ENCODE results near the gene ZBTB42.

ZBTB42 gene

DNA sequence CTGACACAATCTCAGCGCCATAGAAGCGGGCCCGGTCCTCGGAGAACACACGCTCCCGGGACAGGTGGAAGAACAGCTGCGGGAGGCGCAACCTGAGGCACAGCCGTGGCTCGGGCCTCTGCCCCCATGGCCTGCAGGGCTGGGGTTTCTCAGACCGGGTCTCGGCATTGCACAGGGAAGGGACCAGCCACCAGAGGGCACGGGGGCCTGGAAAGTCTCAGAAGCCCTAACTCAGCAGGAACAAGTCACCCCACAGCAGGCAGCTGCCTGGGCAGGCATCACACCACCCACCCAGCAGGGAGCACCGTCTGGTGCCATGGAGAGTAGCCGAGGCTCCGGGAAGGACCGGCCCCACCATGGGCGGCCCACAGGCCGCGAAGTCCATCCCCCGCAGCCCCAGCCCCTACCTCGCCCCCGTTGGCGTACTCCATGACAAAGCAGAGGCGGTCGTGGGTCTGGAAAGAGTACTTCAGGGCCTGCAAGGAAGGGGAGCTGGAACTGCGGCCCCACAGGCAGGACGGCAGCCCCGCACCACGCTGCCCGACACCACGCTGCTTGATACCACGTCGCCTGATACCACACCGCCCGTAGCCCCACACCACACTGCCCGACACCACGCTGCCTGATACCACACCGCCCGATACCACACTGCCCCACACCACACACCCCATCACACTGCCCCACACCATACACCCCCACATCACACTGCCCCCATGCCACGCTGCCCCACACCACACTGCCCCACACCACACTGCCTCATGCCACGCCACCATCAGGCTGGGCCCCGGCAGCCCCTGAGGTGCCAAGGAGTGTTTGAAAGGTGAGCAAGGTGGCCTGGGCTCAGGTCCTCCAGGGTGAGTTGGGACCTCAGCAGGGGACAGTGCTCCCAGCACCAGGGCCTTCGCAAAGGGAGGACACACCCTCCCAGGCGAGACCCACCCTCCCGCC, 27.1 kb upstream of the ZBTB42 start:
- in situ Hi-C loops (cut with HindIII; ENCODE audit: low sequenced_read_pairs): loop anchor here (10.0 kb wide), 1 partner anchor 51 kb away; no protein-coding TSS in a partner anchor
- DNase-seq (ENCODE audit: low read depth): no peak
- no peak overlapping the region for H3K4me3 ChIP-seq (ENCODE audit: low read depth, low read length)
- TF ChIP-seq CTCF (IDR thresholded peaks at IDR 0.05; ENCODE audit: low read depth, low read length, missing control alignments): no peak

DNA sequence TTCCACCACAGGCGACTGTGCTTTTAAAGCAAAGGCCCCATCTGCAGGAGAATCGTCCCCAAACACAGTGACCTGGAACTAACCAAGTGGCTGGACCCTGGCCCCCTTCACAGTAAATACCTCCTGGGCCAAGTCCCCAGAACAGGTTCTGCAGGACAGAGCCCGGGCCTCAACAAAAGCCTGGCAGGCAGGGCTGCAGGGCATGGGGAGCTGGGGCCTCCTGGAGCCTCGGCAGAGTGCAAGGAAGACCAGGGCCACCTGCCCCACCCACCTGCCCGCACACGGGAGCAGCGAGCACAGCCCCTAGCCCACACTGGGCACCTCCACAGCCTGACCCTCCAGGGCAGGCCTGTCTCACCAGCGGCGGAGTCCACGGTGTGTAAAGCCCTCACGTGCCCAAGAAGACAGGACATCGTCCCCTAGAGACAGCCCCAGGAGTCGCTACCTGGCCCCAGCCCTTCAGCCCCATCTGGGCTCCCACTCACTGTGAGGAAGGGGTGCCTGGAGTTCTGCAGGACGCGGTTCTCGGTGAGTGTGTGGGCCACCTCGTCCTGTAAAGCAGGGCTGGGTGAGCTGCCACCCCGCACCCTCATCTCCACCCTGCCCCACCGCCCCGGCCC, 26.3 kb upstream of the ZBTB42 start:
- TF ChIP-seq CTCF (IDR thresholded peaks at IDR 0.05; ENCODE audit: low read depth, low read length, missing control alignments): no peak
- DNase-seq (ENCODE audit: low read depth): no peak
- in situ Hi-C loops (cut with HindIII; ENCODE audit: low sequenced_read_pairs): loop anchor here (10.0 kb wide), 1 partner anchor 50 kb away; no protein-coding TSS in a partner anchor
- no peak overlapping the region for H3K4me3 ChIP-seq (ENCODE audit: low read depth, low read length)

DNA sequence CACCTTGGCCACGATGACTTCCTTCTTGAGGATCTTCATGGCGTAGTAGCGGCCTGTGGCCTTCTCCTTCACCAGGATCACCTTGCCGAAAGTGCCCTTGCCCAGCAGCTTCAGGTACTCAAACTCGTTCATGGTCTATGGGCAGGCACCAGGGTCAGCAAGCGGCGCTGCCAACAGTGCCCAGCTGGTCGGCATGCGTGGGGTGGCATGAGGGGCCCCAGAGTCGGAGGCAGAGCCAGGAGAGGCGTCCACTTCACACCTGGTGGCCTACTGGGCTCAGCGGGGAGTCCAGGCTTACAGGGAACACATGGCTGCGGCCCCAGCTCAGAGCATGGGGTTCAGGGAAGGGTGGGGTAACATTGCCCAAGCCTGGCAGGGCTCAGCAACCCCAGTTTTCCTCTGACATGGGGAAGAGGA, 25.8 kb upstream of the ZBTB42 start:
- H3K4me3 ChIP-seq (ENCODE audit: low read depth, low read length): no peak overlapping the region
- no peak for TF ChIP-seq CTCF (IDR thresholded peaks at IDR 0.05; ENCODE audit: low read depth, low read length, missing control alignments)
- DNase-seq (ENCODE audit: low read depth): no peak
- in situ Hi-C loops (cut with HindIII; ENCODE audit: low sequenced_read_pairs): loop anchor here (10.0 kb wide), 1 partner anchor 50 kb away; no protein-coding TSS in a partner anchor

DNA sequence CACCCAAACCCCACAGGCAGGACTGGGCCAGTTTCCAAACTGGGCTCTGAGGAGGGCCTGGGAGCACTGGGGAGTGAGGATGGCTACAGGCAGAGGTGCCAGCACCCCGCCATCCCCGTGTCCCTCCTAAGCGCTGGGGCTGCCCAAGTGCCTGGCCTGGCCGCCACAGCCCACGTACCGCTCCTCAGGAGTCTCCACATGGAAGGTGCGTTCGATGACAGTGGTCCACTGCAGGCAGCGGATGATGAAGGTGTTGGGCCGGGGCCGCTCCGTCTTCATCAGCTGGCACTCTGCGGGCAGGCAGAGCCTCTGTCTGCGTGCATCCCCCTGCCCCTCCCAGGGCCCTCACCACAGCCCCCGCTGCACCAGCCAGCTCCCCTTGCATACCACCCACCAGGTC, 24.4 kb upstream of the ZBTB42 start:
- DNase-seq (ENCODE audit: low read depth): no peak
- in situ Hi-C loops (cut with HindIII; ENCODE audit: low sequenced_read_pairs): loop anchor here (10.0 kb wide), 1 partner anchor 48 kb away; no protein-coding TSS in a partner anchor
- H3K4me3 ChIP-seq (ENCODE audit: low read depth, low read length): no peak overlapping the region
- no peak for TF ChIP-seq CTCF (IDR thresholded peaks at IDR 0.05; ENCODE audit: low read depth, low read length, missing control alignments)

DNA sequence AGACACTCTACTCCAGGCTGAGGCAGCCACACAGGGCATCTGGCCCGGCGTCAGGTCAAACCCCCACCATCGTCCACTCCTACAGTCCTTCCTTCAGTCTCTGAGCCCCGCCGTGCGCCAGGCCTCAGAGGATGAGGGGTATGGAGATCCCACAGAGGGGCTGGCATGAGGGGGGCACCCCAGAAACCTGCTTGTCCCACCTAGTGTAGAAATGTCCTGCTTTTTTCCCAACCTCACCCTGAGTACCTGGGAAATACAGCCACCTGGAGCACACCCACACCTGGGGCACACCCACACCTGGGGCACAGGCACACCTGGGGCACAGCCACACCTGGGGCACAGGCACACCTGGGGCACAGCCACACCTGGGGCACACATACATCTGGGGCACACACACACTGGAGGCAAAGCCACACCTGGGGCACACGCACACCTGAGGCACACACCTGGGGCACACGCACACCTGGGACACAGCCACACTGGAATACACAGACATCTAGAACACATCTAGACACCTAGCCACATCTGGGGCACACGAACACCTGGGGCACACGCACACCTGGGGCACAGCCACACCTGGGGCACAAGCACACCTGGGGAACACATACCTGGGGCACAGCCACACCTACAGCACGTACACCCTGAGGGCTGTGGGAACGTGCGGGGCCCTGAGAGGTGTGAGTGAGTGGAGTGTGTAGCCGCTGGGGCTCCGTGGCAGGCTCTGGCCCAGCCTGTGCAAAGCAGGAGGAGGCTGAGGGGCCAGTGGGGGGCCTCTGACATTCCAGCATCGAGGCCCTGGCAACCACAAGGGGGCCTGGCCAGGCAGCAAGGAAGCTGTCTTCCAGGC, 23.7 kb upstream of the ZBTB42 start:
- no peak overlapping the region for H3K4me3 ChIP-seq (ENCODE audit: low read depth, low read length)
- no peak for DNase-seq (ENCODE audit: low read depth)
- in situ Hi-C loops (cut with HindIII; ENCODE audit: low sequenced_read_pairs): loop anchor here (10.0 kb wide), 1 partner anchor 48 kb away; no protein-coding TSS in a partner anchor
- no peak for TF ChIP-seq CTCF (IDR thresholded peaks at IDR 0.05; ENCODE audit: low read depth, low read length, missing control alignments)

- in situ Hi-C loops (cut with HindIII; ENCODE audit: low sequenced_read_pairs): loop anchor here (10.0 kb wide), 1 partner anchor 47 kb away; no protein-coding TSS in a partner anchor
- no peak overlapping the region for H3K4me3 ChIP-seq (ENCODE audit: low read depth, low read length)
- DNase-seq (ENCODE audit: low read depth): no peak
- TF ChIP-seq CTCF (IDR thresholded peaks at IDR 0.05; ENCODE audit: low read depth, low read length, missing control alignments): no peak
Measured at GRCh38 chr14:104777808-104778249, 23.1 kb upstream of the ZBTB42 start.

Measured in astrocyte of the cerebellum (primary cell).